A549 (cell line): ENCODE results near the gene FOXM1.

ENCODE experiments used
- EP300 ChIP-seq, 2 experiments: fragments of >200 bp; sonication (Bioruptor Twin); formaldehyde crosslinking; IDR thresholded peaks; 2 replicates in 1 of 2; 3 replicates in 1 of 2; pipeline ENCODE4 v1.6.1; 2016 to 2017
- HOXA7 ChIP-seq: fragments of 250-450 bp; sonication (Bioruptor Pico); IDR thresholded peaks from 2 replicates; pipeline ENCODE4 v1.5.0; 2020; ENCODE audit warnings: mild to moderate bottlenecking, moderate library complexity
- MYC ChIP-seq: IDR thresholded peaks from 2 replicates; pipeline ENCODE4 v1.6.1; 2012; ENCODE audit warnings: mild to moderate bottlenecking, inconsistent platforms, low read length, improper control_type of control experiment, borderline replicate concordance
- PBX3 ChIP-seq: IDR thresholded peaks from 2 replicates; pipeline ENCODE4 v1.6.1; 2012
- POLR2A ChIP-seq: IDR thresholded peaks from 2 replicates; pipeline ENCODE4 v1.6.1; 2012; ENCODE audit warnings: mild to moderate bottlenecking, low read length
- REST ChIP-seq: fragments of 200-600 bp; sonication (generic); IDR thresholded peaks from 2 replicates; pipeline ENCODE4 v1.6.1; 2016; ENCODE audit warnings: antibody characterized with exemption, mild to moderate bottlenecking, moderate library complexity
- SMC3 ChIP-seq: fragments of >200 bp; sonication (Bioruptor Twin); formaldehyde crosslinking; IDR thresholded peaks from 3 replicates; pipeline ENCODE4 v1.6.1; 2018; ENCODE audit warnings: inconsistent platforms
- ZC3H11A ChIP-seq: fragments of 450-650 bp; IDR thresholded peaks from 2 replicates; pipeline ENCODE4 v1.6.1; 2014; ENCODE audit warnings: antibody characterized with exemption, mild to moderate bottlenecking

GRCh38 chr12:2832550-2833127 lies 44.3 kb downstream of the FOXM1 start:
- no peak for TF ChIP-seq MYC
- TF ChIP-seq HOXA7 (CRISPR knock-in tag) = no peak
- no peak for TF ChIP-seq REST
- TF ChIP-seq SMC3 = no peak
- TF ChIP-seq EP300 (IDR thresholded peaks at IDR 0.05) = no peak
- no peak for TF ChIP-seq POLR2A
- no peak for TF ChIP-seq PBX3
- TF ChIP-seq ZC3H11A = no peak
